Endothelial cell of umbilical vein (primary cell): ENCODE results near the gene SAMD4B. TPM values are rescaled to one million over a fixed set of nuclear protein-coding genes. Genes with fewer than 3 reads are reported as not detected.

Experiments
- BruUV-seq: library from RNA; stranded (reverse); fragments of 400-500 nt; replicated peaks from 2 replicates; lab custom pipeline; 2021; lab: Mats Ljungman, UMichigan
- CTCF ChIA-PET: fragments of 300-600, 350-600 bp; sonication (Branson Sonifier 250); formaldehyde crosslinking; loops from one replicate; lab custom pipeline; 2021; ENCODE audit warnings: antibody characterized with exemption, inconsistent platforms; lab: Charles Lee
- POLR2A ChIA-PET: fragments of 300-600, 350-600 bp; sonication (Branson Sonifier 250); formaldehyde crosslinking; loops from one replicate; lab custom pipeline; 2021; ENCODE audit warnings: antibody characterized with exemption, inconsistent platforms; lab: Charles Lee
- DNase-seq: peaks from one replicate; pipeline ENCODE4 v3.0.0-alpha.2; 2011; ENCODE audit warnings: low read depth, low spot score
- FAIRE-seq: peaks from 2 replicates; lab custom pipeline; 2011; peaks lifted over from hg19 to GRCh38; lab: Jason Lieb, UNC
- H2AFZ ChIP-seq: 2 replicates; pipeline ENCODE4 v1.6.0; 2012; ENCODE audit warnings: low read depth, low read length, control low read depth, inconsistent platforms
- H3K27ac ChIP-seq: 2 replicates; pipeline ENCODE4 v1.5.1; 2011; ENCODE audit warnings: low read depth, mild to moderate bottlenecking, control low read depth, low read length, moderate library complexity; ENCODE audit not compliant: insufficient read depth
- H3K27me3 ChIP-seq, 2 experiments: 2 replicates each; pipeline versions ENCODE4 v1.6.0 to v1.6.1; 2011; ENCODE audit warnings: low read length in 2 of 2, mixed read lengths in 1 of 2; ENCODE audit not compliant: control insufficient read depth in 2 of 2, insufficient read depth in 2 of 2
- H3K36me3 ChIP-seq, 2 experiments: 2 replicates in 1 of 2; 3 replicates in 1 of 2; pipeline ENCODE4 v1.5.1; 2011; ENCODE audit warnings: low read length in 2 of 2, mild to moderate bottlenecking in 1 of 2, moderate library complexity in 1 of 2; ENCODE audit not compliant: control insufficient read depth in 2 of 2, insufficient read depth in 2 of 2; ENCODE audit errors: extremely low read depth in 1 of 2
- H3K4me1 ChIP-seq: 3 replicates; pipeline ENCODE4 v1.5.1; 2011; ENCODE audit warnings: mild to moderate bottlenecking, low read length; ENCODE audit not compliant: control insufficient read depth, insufficient read depth; ENCODE audit errors: extremely low read depth
- H3K4me2 ChIP-seq: 2 replicates; pipeline ENCODE4 v1.6.1; 2011; ENCODE audit warnings: low read length, control low read depth, mixed read lengths; ENCODE audit not compliant: insufficient read depth
- H3K4me3 ChIP-seq, 3 experiments: fragments of 200-600 bp in 1 of 3; sonication (generic), shearing (Covaris generic) in 1 of 3; replicated peaks in 1 of 3; 2 replicates each; pipeline ENCODE4 v1.5.1; 2011 to 2016; ENCODE audit warnings: control low read depth in 3 of 3, low read length in 3 of 3, mild to moderate bottlenecking in 2 of 3, inconsistent platforms in 1 of 3, low read depth in 1 of 3, moderate library complexity in 1 of 3; ENCODE audit not compliant: insufficient read depth in 1 of 3
- H3K79me2 ChIP-seq: 2 replicates; pipeline ENCODE4 v1.6.0; 2012; ENCODE audit warnings: low read length, inconsistent platforms; ENCODE audit not compliant: control insufficient read depth, insufficient read depth
- H3K9ac ChIP-seq: replicated peaks from 2 replicates; pipeline ENCODE3; 2011; ENCODE audit warnings: low read length, control low read depth; ENCODE audit not compliant: insufficient read depth; ENCODE audit errors: extremely low read depth
- H3K9me1 ChIP-seq: replicated peaks from 3 replicates; pipeline ENCODE4 v1.6.0; 2011; ENCODE audit warnings: mild to moderate bottlenecking, low read length; ENCODE audit not compliant: control insufficient read depth, insufficient read depth; ENCODE audit errors: extremely low read depth
- H3K9me3 ChIP-seq: replicated peaks from 2 replicates; pipeline ENCODE4 v1.5.1; 2012; ENCODE audit warnings: low read length, inconsistent platforms; ENCODE audit not compliant: control insufficient read depth, insufficient read depth
- H4K20me1 ChIP-seq: replicated peaks from 2 replicates; pipeline ENCODE3; 2011; ENCODE audit warnings: mild to moderate bottlenecking, low read length; ENCODE audit not compliant: control insufficient read depth, insufficient read depth; ENCODE audit errors: extremely low read depth
- CTCF ChIP-seq, 2 donors: IDR thresholded peaks; 1 replicate in 1 of 2; 2 replicates in 1 of 2; pipeline ENCODE4 v1.5.1; 2011; ENCODE audit warnings: low read length in 2 of 2, mild to moderate bottlenecking in 2 of 2, moderate library complexity in 2 of 2, control low read depth in 1 of 2, inconsistent platforms in 1 of 2, low read depth in 1 of 2; ENCODE audit not compliant: insufficient read depth in 1 of 2; ENCODE audit errors: extremely low read depth in 1 of 2
- EZH2 ChIP-seq: IDR thresholded peaks from 2 replicates; pipeline ENCODE4 v1.6.1; 2012; ENCODE audit warnings: borderline replicate concordance, low read depth, mild to moderate bottlenecking, moderate library complexity, low read length, inconsistent platforms; ENCODE audit not compliant: severe bottlenecking
- FOS ChIP-seq: IDR thresholded peaks from 2 replicates; pipeline ENCODE4 v1.6.1; 2011; ENCODE audit warnings: mild to moderate bottlenecking, low read length, moderate library complexity, borderline replicate concordance; ENCODE audit not compliant: insufficient read depth
- GATA2 ChIP-seq: IDR thresholded peaks from 2 replicates; pipeline ENCODE4 v1.7.0; 2011; ENCODE audit warnings: low read depth, mild to moderate bottlenecking, moderate library complexity, mixed read lengths, low read length; ENCODE audit not compliant: insufficient read length, insufficient read depth
- JUN ChIP-seq: IDR thresholded peaks from 2 replicates; pipeline ENCODE4 v1.6.1; 2011; ENCODE audit warnings: borderline replicate concordance, low read depth; ENCODE audit not compliant: insufficient read length, insufficient read depth
- MAX ChIP-seq: IDR thresholded peaks from 2 replicates; pipeline ENCODE4 v1.6.1; 2011; ENCODE audit not compliant: insufficient read depth, insufficient read length
- MYC ChIP-seq: IDR thresholded peaks from one replicate; pipeline ENCODE4 v1.6.1; 2011; ENCODE audit warnings: mild to moderate bottlenecking, low read depth, low read length
- POLR2A ChIP-seq: IDR thresholded peaks from 2 replicates; pipeline ENCODE4 v1.6.1; 2012; ENCODE audit warnings: low read depth, mild to moderate bottlenecking, control low read depth, low read length
- POLR2AphosphoS5 ChIP-seq: IDR thresholded peaks from 2 replicates; pipeline ENCODE4 v1.6.1; 2012; ENCODE audit warnings: low read depth, mild to moderate bottlenecking, control low read depth, low read length, moderate library complexity; ENCODE audit not compliant: insufficient read depth
- dilution Hi-C: fragments of 300-500 bp; cut with MboI; formaldehyde crosslinking; loops from one replicate; pipeline ENCODE4 v1.15.0; 2019; ENCODE audit warnings: low sequenced_read_pairs; ENCODE audit not compliant: extremely low pct_ligation_motif_present
- intact Hi-C: fragments of 100-400 bp; cut with micrococcal nuclease; formaldehyde crosslinking; loops from one replicate; pipeline ENCODE4 v1.10.0; 2022
- polyA plus RNA-seq, 4 experiments: library from polyadenylated mRNA; depleted of rRNA in 3 of 4; stranded (reverse) in 3 of 4; unstranded in 1 of 4; fragments of >200 nt; gene quantifications; 2 replicates each; pipeline versions ENCODE4 v1.2.1 to v1.2.3, GENCODE V29; 2011 to 2012; ENCODE audit warnings: missing spikeins in 1 of 4
- total RNA-seq: library from RNA; stranded (reverse); gene quantifications from 2 replicates; pipeline ENCODE4 v1.2.3, GENCODE V29; 2021

SAMD4B gene
- total and polyA plus RNA-seq, 2 donors (not counting 3 experiments of a cell fraction or from before 2014, with no cell fraction given): 82.1 to 84.2 TPM

- DNase-seq (no peak), FAIRE-seq (no peak)
- Histone ChIP-seq H4K20me1 (peaks cover 2% of the 10 kb centered on the region), H2AFZ (no peak overlapping the region), H3K9me3 (no peaks in the 10 kb centered on the region), H3K27ac (no peak overlapping the region), H3K27me3 (no peaks in the 10 kb centered on the region), H3K36me3 (no peaks in the 10 kb centered on the region), H3K4me2 (no peak overlapping the region), H3K79me2 (peaks cover 32% of the 10 kb centered on the region), H3K4me1 (peaks cover 16% of the 10 kb centered on the region), H3K9ac (no peak overlapping the region), H3K4me3 (no peak overlapping the region), H3K9me1 (no peaks in the 10 kb centered on the region)
- ChIA-PET CTCF (no interaction called here), POLR2A (no interaction called here)
- no TSS peak for BruUV-seq
- intact Hi-C loops: no loop called here
- dilution Hi-C loops: no loop called here
- no peak for TF ChIP-seq POLR2A
- TF ChIP-seq FOS: no peak
- no peak for TF ChIP-seq POLR2AphosphoS5
- no peak for TF ChIP-seq CTCF (IDR thresholded peaks at IDR 0.05; ENCODE audit: extremely low read depth in 1 of 2, insufficient read depth in 1 of 2, low read depth in 1 of 2, low read length in 2 of 2)
- no peak for TF ChIP-seq JUN
- no peak for TF ChIP-seq MAX
- TF ChIP-seq EZH2: no peak
- TF ChIP-seq MYC: no peak
- TF ChIP-seq GATA2: no peak
These were observed 3.7 kb downstream of the SAMD4B start for GRCh38 chr19:39345956-39346355.
